Upper lobe of left lung (tissue), 6 donors: Measurements from ENCODE around the gene ZNF593OS. TPM values are rescaled to one million over a fixed set of nuclear protein-coding genes. Genes with fewer than 3 reads are reported as not detected.

Source experiments
- ATAC-seq, 2 donors: fragments of 200-7000 bp; cut with Tn5 transposase; one replicate each; pipeline ENCODE4 v1.9.1; 2022; ENCODE audit warnings: mild to moderate bottlenecking in 2 of 2, moderate library complexity in 2 of 2; ENCODE audit not compliant: low FRiP score in 2 of 2
- DNase-seq, 2 donors: peaks; one replicate each; pipeline ENCODE4 v3.0.0-alpha.2; 2019 to 2020
- H3K27ac ChIP-seq, 4 donors: fragments of 200-600 bp; sonication (generic); one replicate each; pipeline ENCODE4 v1.5.1; 2016 to 2019
- H3K27me3 ChIP-seq, 4 donors: fragments of 200-600 bp; sonication (generic); one replicate each; pipeline ENCODE4 v1.5.1; 2017 to 2019
- H3K36me3 ChIP-seq, 4 donors: fragments of 200-600 bp; sonication (generic); one replicate each; pipeline ENCODE4 v1.5.1; 2016 to 2019
- H3K4me1 ChIP-seq, 4 donors: fragments of 200-600 bp; sonication (generic); one replicate each; pipeline ENCODE4 v1.5.1; 2018 to 2019
- H3K4me3 ChIP-seq, 4 donors: fragments of 200-600 bp; sonication (generic); one replicate each; pipeline ENCODE4 v1.5.1; 2017 to 2019; ENCODE audit warnings: mild to moderate bottlenecking in 2 of 4, moderate library complexity in 1 of 4
- H3K9me3 ChIP-seq, 4 donors: fragments of 200-600 bp; sonication (generic); one replicate each; pipeline ENCODE4 v1.5.1; 2018 to 2019
- CTCF ChIP-seq, 6 experiments: fragments of 450-650 bp in 4 of 6; fragments of 200-600 bp in 2 of 6; sonication (generic) in 2 of 6; IDR thresholded peaks; one replicate each; pipeline ENCODE4 v1.5.1; 2016 to 2019; ENCODE audit warnings: antibody characterized with exemption in 6 of 6
- EP300 ChIP-seq, 4 donors: sonication (generic); formaldehyde crosslinking; IDR thresholded peaks; one replicate each; pipeline ENCODE4 v1.5.1; 2017; ENCODE audit warnings: antibody characterized with exemption in 4 of 4, control low read depth in 2 of 4
- POLR2A ChIP-seq, 4 donors: fragments of 450-650 bp; IDR thresholded peaks; one replicate each; pipeline ENCODE4 v1.5.1; 2016 to 2017; ENCODE audit warnings: antibody characterized with exemption in 4 of 4, mild to moderate bottlenecking in 2 of 4
- POLR2AphosphoS5 ChIP-seq, 2 donors: sonication (generic); formaldehyde crosslinking; IDR thresholded peaks; one replicate each; pipeline ENCODE4 v1.5.1; 2017; ENCODE audit warnings: antibody characterized with exemption in 2 of 2
- WGBS, 2 donors: methylation state at CpG; one replicate each; pipeline ENCODE4 v1.1.5; 2017 to 2018; 5-methylcytosine and 5-hydroxymethylcytosine counted together
- total RNA-seq, 6 donors: library from RNA; depleted of rRNA in 4 of 6; stranded (reverse); fragments of >200 nt in 4 of 6; gene quantifications; one replicate each; pipeline versions ENCODE4 v1.1.0 to v1.2.1, GENCODE V29; 2016 to 2021
- donor health status: DM: no; HTN: no; CAD: no; lungs with moderate emphysema.
- donor health status: DM: no; HTN: yes; CAD: no; lungs with severe emphysema.

Gene ZNF593OS
- total RNA-seq, 6 donors from 2014 or later: not detected

GRCh38 chr1:26213335-26213905 is 41.8 kb upstream of the ZNF593OS start:
- TF ChIP-seq CTCF (IDR thresholded peaks at IDR 0.05) (no peak), EP300 (IDR thresholded peaks at IDR 0.05) (no peak), POLR2AphosphoS5 (IDR thresholded peaks at IDR 0.05) (no peak), POLR2A (IDR thresholded peaks at IDR 0.05) (no peak)
- 84 to 92% methylated on average over 6 of the region's 6 CpGs for WGBS, 2 donors
- Histone ChIP-seq H3K27me3 (no peaks in the 10 kb centered on the region), H3K36me3 (no peaks in the 10 kb centered on the region), H3K27ac (no peak overlapping the region), H3K9me3 (no peaks in the 10 kb centered on the region), H3K4me1 (no peaks in the 10 kb centered on the region), H3K4me3 (no peak overlapping the region)
- no peak for DNase-seq
- no peak for ATAC-seq

GRCh38 chr1:26212726-26213125 is 41.1 kb upstream of the ZNF593OS start:
- Histone ChIP-seq H3K4me3 (no peak overlapping the region), H3K27ac (no peak overlapping the region), H3K4me1 (no peaks in the 10 kb centered on the region), H3K36me3 (no peaks in the 10 kb centered on the region), H3K27me3 (no peaks in the 10 kb centered on the region), H3K9me3 (no peaks in the 10 kb centered on the region)
- WGBS, 2 donors: 80 to 90% methylated on average over 5 of the region's 5 CpGs
- TF ChIP-seq POLR2A (IDR thresholded peaks at IDR 0.05) (no peak), CTCF (IDR thresholded peaks at IDR 0.05) (no peak), EP300 (IDR thresholded peaks at IDR 0.05) (no peak), POLR2AphosphoS5 (IDR thresholded peaks at IDR 0.05) (no peak)
- no peak for ATAC-seq
- DNase-seq: no peak

- no peaks in the 10 kb centered on the region for H3K27me3 ChIP-seq
- no peak overlapping the region for H3K4me3 ChIP-seq
- no peaks in the 10 kb centered on the region for H3K4me1 ChIP-seq
- H3K9me3 ChIP-seq: no peaks in the 10 kb centered on the region
- 74 to 91% methylated on average over 5 of the region's 5 CpGs for WGBS, 2 donors
- ATAC-seq (no peak), DNase-seq (no peak)
- H3K27ac ChIP-seq: no peak overlapping the region
- TF ChIP-seq POLR2AphosphoS5 (IDR thresholded peaks at IDR 0.05) (no peak), EP300 (IDR thresholded peaks at IDR 0.05) (no peak), CTCF (IDR thresholded peaks at IDR 0.05) (no peak), POLR2A (IDR thresholded peaks at IDR 0.05) (no peak)
- H3K36me3 ChIP-seq: no peaks in the 10 kb centered on the region
Observed at GRCh38 chr1:26210147-26210870, 38.7 kb upstream of the ZNF593OS start.

- peaks cover 0 to 7% (median 4%) of the 10 kb centered on the region in 4 donors for H3K4me1 ChIP-seq
- ATAC-seq: no peak
- no peak overlapping the region for H3K4me3 ChIP-seq
- TF ChIP-seq POLR2AphosphoS5 (IDR thresholded peaks at IDR 0.05) (no peak), POLR2A (IDR thresholded peaks at IDR 0.05) (no peak), EP300 (IDR thresholded peaks at IDR 0.05) (no peak), CTCF (IDR thresholded peaks at IDR 0.05) (no peak)
- no peak overlapping the region for H3K27ac ChIP-seq
- H3K36me3 ChIP-seq: no peaks in the 10 kb centered on the region
- H3K27me3 ChIP-seq: no peaks in the 10 kb centered on the region
- no peaks in the 10 kb centered on the region for H3K9me3 ChIP-seq
- no peak for DNase-seq
- WGBS, 2 donors: 82 to 83% methylated on average over 5 to 9 of the region's 9 CpGs
Observed at GRCh38 chr1:26203642-26204318, 32.1 kb upstream of the ZNF593OS start.
